ENCODE measurements around the gene ZBTB17. TPM values are rescaled to one million over a fixed set of nuclear protein-coding genes. Genes with fewer than 3 reads are reported as not detected.

Gene ZBTB17
- total RNA-seq, 2 donors from 2014 or later: 14.8 to 27.5 TPM

- no peak overlapping the region for H3K27ac ChIP-seq
- H3K4me1 ChIP-seq: no peaks in the 10 kb centered on the region
These were observed 16.9 kb upstream of the ZBTB17 start for GRCh38 chr1:15992582-15993500.

GRCh38 chr1:15992187-15992553, 16.3 kb upstream of the ZBTB17 start:
- no peak for DNase-seq (ENCODE audit: low spot score)
- Histone ChIP-seq H3K27me3 (no peaks in the 10 kb centered on the region), H3K36me3 (no peaks in the 10 kb centered on the region), H3K27ac (no peak overlapping the region), H3K9me3 (no peaks in the 10 kb centered on the region), H3K4me3 (no peak overlapping the region), H3K4me1 (no peaks in the 10 kb centered on the region)
- no peak for TF ChIP-seq CTCF (IDR thresholded peaks at IDR 0.05)

More at GRCh38 chr1:15992582-15993500, 16.9 kb upstream of the ZBTB17 start:
- H3K4me3 ChIP-seq: no peak overlapping the region
- H3K9me3 ChIP-seq: no peaks in the 10 kb centered on the region
- no peaks in the 10 kb centered on the region for H3K36me3 ChIP-seq
- H3K27me3 ChIP-seq: no peaks in the 10 kb centered on the region
- TF ChIP-seq CTCF (IDR thresholded peaks at IDR 0.05): no peak
- DNase-seq (ENCODE audit: low spot score): no peak

DNA sequence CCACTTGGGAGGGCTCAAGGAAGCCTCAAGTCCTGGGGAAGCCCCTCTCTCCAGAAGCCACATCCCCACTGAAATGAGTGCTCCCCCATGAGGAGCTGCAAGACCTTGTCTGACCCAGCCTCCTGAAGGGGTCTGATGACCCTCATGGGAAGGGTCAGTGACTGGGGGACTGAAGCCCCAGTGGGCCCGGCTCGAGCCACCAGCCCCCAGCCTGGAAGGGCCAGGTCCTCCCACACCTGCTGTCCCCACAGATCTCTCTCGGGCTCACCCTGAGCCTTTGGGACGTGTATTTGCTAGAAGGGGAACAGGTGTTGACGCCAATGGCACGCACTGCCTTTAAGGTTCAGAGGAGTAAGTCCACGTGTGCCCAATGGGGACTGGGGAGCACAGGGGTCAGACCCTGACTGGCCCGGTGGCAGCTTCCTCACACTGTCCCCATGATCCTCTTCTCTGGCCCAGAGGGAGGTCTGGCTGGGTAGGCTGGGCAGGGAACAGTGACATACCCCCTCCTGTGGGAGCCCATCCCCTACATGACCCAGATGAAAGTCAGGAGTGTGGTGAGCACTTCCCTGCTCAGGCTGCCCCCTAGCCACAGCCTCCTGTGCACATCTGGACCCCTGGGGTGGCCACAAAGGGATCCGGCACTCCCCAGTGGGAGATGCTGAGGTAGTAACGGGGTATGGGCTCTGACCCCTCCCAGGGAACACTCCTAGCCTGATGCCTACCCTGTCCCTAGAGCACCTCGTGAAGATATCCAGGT, 15.7 kb upstream of the ZBTB17 start:
- no peaks in the 10 kb centered on the region for H3K27me3 ChIP-seq
- no peaks in the 10 kb centered on the region for H3K36me3 ChIP-seq
- no peak for DNase-seq (ENCODE audit: low spot score)
- H3K9me3 ChIP-seq: no peaks in the 10 kb centered on the region
- TF ChIP-seq CTCF (IDR thresholded peaks at IDR 0.05): no peak
- H3K4me3 ChIP-seq: no peak overlapping the region
- H3K27ac ChIP-seq: no peak overlapping the region
- no peaks in the 10 kb centered on the region for H3K4me1 ChIP-seq

- H3K4me3 ChIP-seq: no peak overlapping the region
- no peak overlapping the region for H3K27ac ChIP-seq
- H3K4me1 ChIP-seq: no peaks in the 10 kb centered on the region
- no peaks in the 10 kb centered on the region for H3K9me3 ChIP-seq
- no peak for TF ChIP-seq CTCF (IDR thresholded peaks at IDR 0.05)
- no peaks in the 10 kb centered on the region for H3K27me3 ChIP-seq
- no peaks in the 10 kb centered on the region for H3K36me3 ChIP-seq
- no peak for DNase-seq (ENCODE audit: low spot score)
These were observed 13.9 kb upstream of the ZBTB17 start for GRCh38 chr1:15989776-15990175.

GRCh38 chr1:15988856-15989736, 13.2 kb upstream of the ZBTB17 start:
- H3K27ac ChIP-seq: no peak overlapping the region
- no peaks in the 10 kb centered on the region for H3K27me3 ChIP-seq
- no peaks in the 10 kb centered on the region for H3K4me1 ChIP-seq
- H3K4me3 ChIP-seq: no peak overlapping the region
- H3K36me3 ChIP-seq: no peaks in the 10 kb centered on the region
- DNase-seq (ENCODE audit: low spot score): no peak
- no peak for TF ChIP-seq CTCF (IDR thresholded peaks at IDR 0.05)
- no peaks in the 10 kb centered on the region for H3K9me3 ChIP-seq

Data from right atrium auricular region (tissue), 2 donors.